Endothelial cell of umbilical vein (primary cell): ENCODE data around the gene JAKMIP3. TPM values are rescaled to one million over a fixed set of nuclear protein-coding genes. Genes with fewer than 3 reads are reported as not detected.

Source experiments
- BruUV-seq: library from RNA; stranded (reverse); fragments of 400-500 nt; replicated peaks from 2 replicates; lab custom pipeline; 2021; lab: Mats Ljungman, UMichigan
- CTCF ChIA-PET: fragments of 300-600, 350-600 bp; sonication (Branson Sonifier 250); formaldehyde crosslinking; loops from one replicate; lab custom pipeline; 2021; ENCODE audit warnings: antibody characterized with exemption, inconsistent platforms; lab: Charles Lee
- POLR2A ChIA-PET: fragments of 300-600, 350-600 bp; sonication (Branson Sonifier 250); formaldehyde crosslinking; loops from one replicate; lab custom pipeline; 2021; ENCODE audit warnings: antibody characterized with exemption, inconsistent platforms; lab: Charles Lee
- DNase-seq: peaks from one replicate; pipeline ENCODE4 v3.0.0-alpha.2; 2011; ENCODE audit warnings: low read depth, low spot score
- FAIRE-seq: peaks from 2 replicates; lab custom pipeline; 2011; peaks lifted over from hg19 to GRCh38; lab: Jason Lieb, UNC
- H2AFZ ChIP-seq: 2 replicates; pipeline ENCODE4 v1.6.0; 2012; ENCODE audit warnings: low read depth, low read length, control low read depth, inconsistent platforms
- H3K27ac ChIP-seq: 2 replicates; pipeline ENCODE4 v1.5.1; 2011; ENCODE audit warnings: low read depth, mild to moderate bottlenecking, control low read depth, low read length, moderate library complexity; ENCODE audit not compliant: insufficient read depth
- H3K27me3 ChIP-seq, 2 experiments: 2 replicates each; pipeline versions ENCODE4 v1.6.0 to v1.6.1; 2011; ENCODE audit warnings: low read length in 2 of 2, mixed read lengths in 1 of 2; ENCODE audit not compliant: control insufficient read depth in 2 of 2, insufficient read depth in 2 of 2
- H3K36me3 ChIP-seq, 2 experiments: 2 replicates in 1 of 2; 3 replicates in 1 of 2; pipeline ENCODE4 v1.5.1; 2011; ENCODE audit warnings: low read length in 2 of 2, mild to moderate bottlenecking in 1 of 2, moderate library complexity in 1 of 2; ENCODE audit not compliant: control insufficient read depth in 2 of 2, insufficient read depth in 2 of 2; ENCODE audit errors: extremely low read depth in 1 of 2
- H3K4me1 ChIP-seq: 3 replicates; pipeline ENCODE4 v1.5.1; 2011; ENCODE audit warnings: mild to moderate bottlenecking, low read length; ENCODE audit not compliant: control insufficient read depth, insufficient read depth; ENCODE audit errors: extremely low read depth
- H3K4me2 ChIP-seq: 2 replicates; pipeline ENCODE4 v1.6.1; 2011; ENCODE audit warnings: low read length, control low read depth, mixed read lengths; ENCODE audit not compliant: insufficient read depth
- H3K4me3 ChIP-seq, 3 experiments: fragments of 200-600 bp in 1 of 3; sonication (generic), shearing (Covaris generic) in 1 of 3; replicated peaks in 1 of 3; 2 replicates each; pipeline ENCODE4 v1.5.1; 2011 to 2016; ENCODE audit warnings: control low read depth in 3 of 3, low read length in 3 of 3, mild to moderate bottlenecking in 2 of 3, inconsistent platforms in 1 of 3, low read depth in 1 of 3, moderate library complexity in 1 of 3; ENCODE audit not compliant: insufficient read depth in 1 of 3
- H3K79me2 ChIP-seq: 2 replicates; pipeline ENCODE4 v1.6.0; 2012; ENCODE audit warnings: low read length, inconsistent platforms; ENCODE audit not compliant: control insufficient read depth, insufficient read depth
- H3K9ac ChIP-seq: replicated peaks from 2 replicates; pipeline ENCODE3; 2011; ENCODE audit warnings: low read length, control low read depth; ENCODE audit not compliant: insufficient read depth; ENCODE audit errors: extremely low read depth
- H3K9me1 ChIP-seq: replicated peaks from 3 replicates; pipeline ENCODE4 v1.6.0; 2011; ENCODE audit warnings: mild to moderate bottlenecking, low read length; ENCODE audit not compliant: control insufficient read depth, insufficient read depth; ENCODE audit errors: extremely low read depth
- H3K9me3 ChIP-seq: replicated peaks from 2 replicates; pipeline ENCODE4 v1.5.1; 2012; ENCODE audit warnings: low read length, inconsistent platforms; ENCODE audit not compliant: control insufficient read depth, insufficient read depth
- H4K20me1 ChIP-seq: replicated peaks from 2 replicates; pipeline ENCODE3; 2011; ENCODE audit warnings: mild to moderate bottlenecking, low read length; ENCODE audit not compliant: control insufficient read depth, insufficient read depth; ENCODE audit errors: extremely low read depth
- EZH2 ChIP-seq: IDR thresholded peaks from 2 replicates; pipeline ENCODE4 v1.6.1; 2012; ENCODE audit warnings: borderline replicate concordance, low read depth, mild to moderate bottlenecking, moderate library complexity, low read length, inconsistent platforms; ENCODE audit not compliant: severe bottlenecking
- FOS ChIP-seq: IDR thresholded peaks from 2 replicates; pipeline ENCODE4 v1.6.1; 2011; ENCODE audit warnings: mild to moderate bottlenecking, low read length, moderate library complexity, borderline replicate concordance; ENCODE audit not compliant: insufficient read depth
- GATA2 ChIP-seq: IDR thresholded peaks from 2 replicates; pipeline ENCODE4 v1.7.0; 2011; ENCODE audit warnings: low read depth, mild to moderate bottlenecking, moderate library complexity, mixed read lengths, low read length; ENCODE audit not compliant: insufficient read length, insufficient read depth
- POLR2A ChIP-seq: IDR thresholded peaks from 2 replicates; pipeline ENCODE4 v1.6.1; 2012; ENCODE audit warnings: low read depth, mild to moderate bottlenecking, control low read depth, low read length
- POLR2AphosphoS5 ChIP-seq: IDR thresholded peaks from 2 replicates; pipeline ENCODE4 v1.6.1; 2012; ENCODE audit warnings: low read depth, mild to moderate bottlenecking, control low read depth, low read length, moderate library complexity; ENCODE audit not compliant: insufficient read depth
- dilution Hi-C: fragments of 300-500 bp; cut with MboI; formaldehyde crosslinking; loops from one replicate; pipeline ENCODE4 v1.15.0; 2019; ENCODE audit warnings: low sequenced_read_pairs; ENCODE audit not compliant: extremely low pct_ligation_motif_present
- intact Hi-C: fragments of 100-400 bp; cut with micrococcal nuclease; formaldehyde crosslinking; loops from one replicate; pipeline ENCODE4 v1.10.0; 2022
- polyA plus RNA-seq, 4 experiments: library from polyadenylated mRNA; depleted of rRNA in 3 of 4; stranded (reverse) in 3 of 4; unstranded in 1 of 4; fragments of >200 nt; gene quantifications; 2 replicates each; pipeline versions ENCODE4 v1.2.1 to v1.2.3, GENCODE V29; 2011 to 2012; ENCODE audit warnings: missing spikeins in 1 of 4
- total RNA-seq: library from RNA; stranded (reverse); gene quantifications from 2 replicates; pipeline ENCODE4 v1.2.3, GENCODE V29; 2021
- TF ChIP-seq, protein P1 (sequence below), 2 donors: IDR thresholded peaks; 1 replicate in 1 of 2; 2 replicates in 1 of 2; pipeline ENCODE4 v1.5.1; 2011; ENCODE audit warnings: low read length in 2 of 2, mild to moderate bottlenecking in 2 of 2, moderate library complexity in 2 of 2, control low read depth in 1 of 2, inconsistent platforms in 1 of 2, low read depth in 1 of 2; ENCODE audit not compliant: insufficient read depth in 1 of 2; ENCODE audit errors: extremely low read depth in 1 of 2

JAKMIP3 gene
- total and polyA plus RNA-seq, 2 donors (not counting 3 experiments of a cell fraction or from before 2014, with no cell fraction given), result 0.01 TPM; not detected in 1

DNA sequence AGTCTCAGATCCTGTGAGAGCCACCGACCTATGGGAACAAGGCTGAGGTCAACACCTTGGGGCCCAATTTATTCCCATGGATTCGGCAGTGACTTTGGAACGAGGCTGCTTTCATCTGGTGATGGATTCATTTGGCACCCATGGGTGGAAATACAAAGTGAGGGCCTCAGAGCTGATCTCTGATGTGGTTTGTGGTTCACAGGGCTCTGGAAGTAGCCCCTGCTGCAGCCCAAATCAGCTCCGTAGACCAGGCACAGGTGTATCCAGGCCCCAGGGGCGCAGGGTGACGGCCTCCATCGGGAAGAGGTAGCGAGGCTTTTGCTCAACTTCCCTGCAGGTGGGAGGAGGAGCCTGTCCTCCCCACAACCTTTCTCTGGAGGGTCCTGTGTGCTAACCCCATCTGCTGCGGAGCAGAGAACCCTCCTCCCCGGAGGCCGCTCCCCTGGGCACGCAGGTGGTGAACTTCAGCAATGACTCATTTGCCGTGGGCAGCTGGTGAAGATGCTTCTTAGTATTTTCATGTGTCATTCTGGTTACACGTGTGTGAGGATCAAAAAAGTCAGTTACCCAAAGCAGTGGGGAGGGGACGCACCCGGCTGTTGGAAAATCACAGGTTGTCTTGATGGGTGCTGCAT is 7.5 kb upstream of the JAKMIP3 start:
- Histone ChIP-seq H3K36me3 (no peaks in the 10 kb centered on the region), H3K27me3 (no peaks in the 10 kb centered on the region), H3K4me3 (no peak overlapping the region), H3K4me1 (no peaks in the 10 kb centered on the region), H3K79me2 (no peaks in the 10 kb centered on the region), H2AFZ (no peak overlapping the region), H4K20me1 (no peaks in the 10 kb centered on the region), H3K9me1 (no peaks in the 10 kb centered on the region), H3K4me2 (no peak overlapping the region), H3K9ac (no peak overlapping the region), H3K9me3 (no peaks in the 10 kb centered on the region), H3K27ac (no peak overlapping the region)
- no peak for TF ChIP-seq EZH2
- TF ChIP-seq FOS, result no peak
- TF ChIP-seq GATA2, result no peak
- TF ChIP-seq, protein P1, sequence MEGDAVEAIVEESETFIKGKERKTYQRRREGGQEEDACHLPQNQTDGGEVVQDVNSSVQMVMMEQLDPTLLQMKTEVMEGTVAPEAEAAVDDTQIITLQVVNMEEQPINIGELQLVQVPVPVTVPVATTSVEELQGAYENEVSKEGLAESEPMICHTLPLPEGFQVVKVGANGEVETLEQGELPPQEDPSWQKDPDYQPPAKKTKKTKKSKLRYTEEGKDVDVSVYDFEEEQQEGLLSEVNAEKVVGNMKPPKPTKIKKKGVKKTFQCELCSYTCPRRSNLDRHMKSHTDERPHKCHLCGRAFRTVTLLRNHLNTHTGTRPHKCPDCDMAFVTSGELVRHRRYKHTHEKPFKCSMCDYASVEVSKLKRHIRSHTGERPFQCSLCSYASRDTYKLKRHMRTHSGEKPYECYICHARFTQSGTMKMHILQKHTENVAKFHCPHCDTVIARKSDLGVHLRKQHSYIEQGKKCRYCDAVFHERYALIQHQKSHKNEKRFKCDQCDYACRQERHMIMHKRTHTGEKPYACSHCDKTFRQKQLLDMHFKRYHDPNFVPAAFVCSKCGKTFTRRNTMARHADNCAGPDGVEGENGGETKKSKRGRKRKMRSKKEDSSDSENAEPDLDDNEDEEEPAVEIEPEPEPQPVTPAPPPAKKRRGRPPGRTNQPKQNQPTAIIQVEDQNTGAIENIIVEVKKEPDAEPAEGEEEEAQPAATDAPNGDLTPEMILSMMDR (IDR thresholded peaks at IDR 0.05; ENCODE audit: extremely low read depth in 1 of 2, insufficient read depth in 1 of 2, low read depth in 1 of 2, low read length in 2 of 2), result no peak
- TF ChIP-seq POLR2A, result no peak
- TF ChIP-seq POLR2AphosphoS5, result no peak
- no peak for FAIRE-seq
- ChIA-PET CTCF (no interaction called here), POLR2A (no interaction called here)
- no peak for DNase-seq
- dilution Hi-C loops, result no loop called here
- intact Hi-C loops, result no loop called here
- BruUV-seq, result no TSS peak
